ENCODE measurements around the gene ATF6.

DNA sequence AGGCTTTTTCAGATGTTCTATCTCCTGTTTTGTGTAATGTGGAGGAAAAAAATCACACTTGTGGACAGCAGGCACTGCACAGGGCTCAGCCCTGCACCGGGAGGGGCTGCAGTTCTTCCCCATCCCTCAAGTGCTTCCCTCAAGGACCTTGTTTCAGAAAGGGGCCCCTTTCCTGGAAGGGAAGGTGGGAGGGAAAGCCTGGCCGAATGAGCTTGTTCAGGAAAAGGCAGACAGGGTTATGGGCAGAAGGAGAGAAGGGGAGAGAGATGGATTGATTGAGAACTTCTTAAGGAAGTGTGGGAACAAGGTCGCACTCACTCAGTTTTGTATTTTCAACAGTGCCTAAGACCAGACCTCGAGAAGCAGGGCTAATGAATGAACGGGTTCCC is 216.4 kb downstream of the ATF6 start:
- TF ChIP-seq CTCF (IDR thresholded peaks at IDR 0.05): no peak
- no peak for TF ChIP-seq POLR2A (IDR thresholded peaks at IDR 0.05)
- TF ChIP-seq EP300 (IDR thresholded peaks at IDR 0.05): no peak
